Activated CD8-positive, alpha-beta T cell treated with anti-CD3 and anti-CD28 coated beads, Interleukin-2, amount 10 ng/mL, durations not matched to agents 7 days and 5 days (primary cell): Measurements from ENCODE around the gene HES2. TPM values are rescaled to one million over a fixed set of nuclear protein-coding genes. Genes with fewer than 3 reads are reported as not detected.
A peak's percentile ranks its signal among the peaks of the same experiment; 100 is the strongest.
"Not testable (repeated sequence)": the region's sequence is repeated elsewhere in the genome, so short reads cannot be mapped to it uniquely, and the experiment has no call there.

Experiments used
- ATAC-seq: fragments of 150-1000 bp; cut with Tn5 transposase; one replicate; pipeline ENCODE4 v1.10.0; 2021; ENCODE audit warnings: moderate library complexity
- CTCF ChIA-PET: fragments of 350-600 bp; sonication (Branson Sonifier 250); formaldehyde crosslinking; loops from one replicate; lab custom pipeline; 2021; ENCODE audit warnings: antibody characterized with exemption; lab: Charles Lee
- POLR2A ChIA-PET: fragments of 350-600 bp; sonication (Branson Sonifier 250); formaldehyde crosslinking; loops from one replicate; lab custom pipeline; 2021; ENCODE audit warnings: antibody characterized with exemption; lab: Charles Lee
- DNase-seq: peaks from one replicate; pipeline ENCODE4 v3.0.0-alpha.2; 2020
- H3K27ac Mint-ChIP-seq: one replicate; pipeline ENCODE4 v1.8.0; 2021; ENCODE audit warnings: mild to moderate bottlenecking, mixed read lengths
- H3K27me3 Mint-ChIP-seq: one replicate; pipeline ENCODE4 v1.8.0; 2021; ENCODE audit warnings: low read depth, mixed read lengths
- H3K36me3 Mint-ChIP-seq: one replicate; pipeline ENCODE4 v1.8.0; 2021; ENCODE audit warnings: low read depth, mixed read lengths
- H3K4me1 Mint-ChIP-seq: one replicate; pipeline ENCODE4 v1.8.0; 2021; ENCODE audit warnings: low read depth, mixed read lengths
- H3K4me3 Mint-ChIP-seq: one replicate; pipeline ENCODE4 v1.8.0; 2021; ENCODE audit warnings: mild to moderate bottlenecking, mixed read lengths
- H3K9me3 Mint-ChIP-seq: one replicate; pipeline ENCODE4 v1.8.0; 2022; ENCODE audit warnings: mixed read lengths; ENCODE audit not compliant: insufficient read depth
- total RNA-seq, 2 experiments: library from RNA; stranded (reverse); gene quantifications; one replicate each; pipeline ENCODE4 v1.2.3, GENCODE V29; 2021

The HES2 gene
- total RNA-seq, 2 experiments from 2014 or later = 0.05 to 0.45 TPM

- POLR2A ChIA-PET = interaction anchor here (0.6 to 4.5 kb wide), 2 partner anchors 35 to 204 kb away, joined by 4 to 40 read pairs; no protein-coding TSS in a partner anchor
Measured at GRCh38 chr1:6395130-6395529, 24.6 kb downstream of the HES2 start.

GRCh38 chr1:6393400-6394187 lies 26.1 kb downstream of the HES2 start, which contains the start of gene ACOT7:
TSS of gene ACOT7 (minus strand) at chr1:6393767. CDS start at chr1:6393399, 368 bp downstream.
- peak; percentile 93 for DNase-seq
- Mint-ChIP-seq H3K27me3 (peaks cover 3% of the 10 kb centered on the region), H3K4me1 (peaks cover 43% of the 10 kb centered on the region), H3K9me3 (no peaks in the 10 kb centered on the region), H3K36me3 (peaks cover 12% of the 10 kb centered on the region), H3K27ac (peak within 1 kb of the TSS; percentile 96), H3K4me3 (peak within 1 kb of the TSS; percentile 82)
- ATAC-seq = peak; percentile 87
- ChIA-PET CTCF (interaction anchor here (0.6 to 9.4 kb wide), 10 partner anchors 9 to 208 kb away, joined by 3 to 100 read pairs (median 14); no protein-coding TSS in a partner anchor), POLR2A (interaction anchor here (0.7 to 4.5 kb wide), 7 partner anchors 9 to 368 kb away, joined by 3 to 40 read pairs (median 3); no protein-coding TSS in a partner anchor)

More at GRCh38 chr1:6395130-6395529, 24.6 kb downstream of the HES2 start:
- Mint-ChIP-seq H3K36me3 (peaks cover 12% of the 10 kb centered on the region), H3K4me1 (peaks cover 38% of the 10 kb centered on the region), H3K27ac (peak overlapping the region; percentile 70), H3K4me3 (peak overlapping the region; percentile 6)
- H3K9me3 Mint-ChIP-seq, H3K27me3 Mint-ChIP-seq, ATAC-seq: not testable (repeated sequence)
- CTCF ChIA-PET = interaction anchor here (1.6 to 9.4 kb wide), 6 partner anchors 10 to 148 kb away, joined by 4 to 100 read pairs (median 24); no protein-coding TSS in a partner anchor
- DNase-seq = peak; percentile 28

GRCh38 chr1:6392809-6393399 lies 26.8 kb downstream of the HES2 start:
- Mint-ChIP-seq H3K4me1 (peaks cover 43% of the 10 kb centered on the region), H3K36me3 (peaks cover 12% of the 10 kb centered on the region), H3K9me3 (no peaks in the 10 kb centered on the region), H3K27me3 (peaks cover 2% of the 10 kb centered on the region), H3K27ac (peak overlapping the region; percentile 94), H3K4me3 (peak overlapping the region; percentile 82)
- no peak for DNase-seq
- ChIA-PET CTCF (interaction anchor here (1.2 to 9.4 kb wide), 11 partner anchors 9 to 208 kb away, joined by 3 to 100 read pairs (median 12); no protein-coding TSS in a partner anchor), POLR2A (interaction anchor here (0.6 to 4.5 kb wide), 6 partner anchors 8 to 97 kb away, joined by 3 to 40 read pairs (median 4); no protein-coding TSS in a partner anchor)
- no peak for ATAC-seq

- H3K9me3 Mint-ChIP-seq = no peaks in the 10 kb centered on the region
- H3K27me3 Mint-ChIP-seq = no peaks in the 10 kb centered on the region
- peak overlapping the region; percentile 84 for H3K27ac Mint-ChIP-seq
Measured at GRCh38 chr1:6391951-6392808, 27.5 kb downstream of the HES2 start.

GRCh38 chr1:6389971-6390370 lies 29.7 kb downstream of the HES2 start:
- no peaks in the 10 kb centered on the region for H3K9me3 Mint-ChIP-seq
- H3K27me3 Mint-ChIP-seq = no peaks in the 10 kb centered on the region
- no peak overlapping the region for H3K4me3 Mint-ChIP-seq
- H3K36me3 Mint-ChIP-seq = peaks cover 10% of the 10 kb centered on the region
- ChIA-PET CTCF (no interaction called here), POLR2A (no interaction called here)
- no peak overlapping the region for H3K27ac Mint-ChIP-seq
- DNase-seq (no peak), ATAC-seq (no peak)
- peaks cover 35% of the 10 kb centered on the region for H3K4me1 Mint-ChIP-seq

More at GRCh38 chr1:6391951-6392808, 27.5 kb downstream of the HES2 start:
- H3K4me1 Mint-ChIP-seq = peaks cover 42% of the 10 kb centered on the region
- ChIA-PET POLR2A (interaction anchor here (0.6 to 4.5 kb wide), 4 partner anchors 22 to 211 kb away, joined by 3 to 40 read pairs (median 4); no protein-coding TSS in a partner anchor), CTCF (interaction anchor here (1.4 to 9.4 kb wide), 8 partner anchors 8 to 145 kb away, joined by 4 to 100 read pairs (median 18); no protein-coding TSS in a partner anchor)
- peak; percentile 28 for DNase-seq
- H3K4me3 Mint-ChIP-seq = peak overlapping the region; percentile 82
- H3K36me3 Mint-ChIP-seq = peaks cover 12% of the 10 kb centered on the region
- ATAC-seq = no peak

GRCh38 chr1:6386371-6386949 lies 33.3 kb downstream of the HES2 start:
- no peak overlapping the region for H3K4me3 Mint-ChIP-seq
- CTCF ChIA-PET = interaction anchor here (1.3 kb wide), 1 partner anchor 39 kb away, joined by 3 read pairs; no protein-coding TSS in a partner anchor
- H3K9me3 Mint-ChIP-seq = peaks cover 4% of the 10 kb centered on the region
- POLR2A ChIA-PET = no interaction called here
- no peak overlapping the region for H3K27ac Mint-ChIP-seq
- H3K27me3 Mint-ChIP-seq = no peaks in the 10 kb centered on the region
- DNase-seq (no peak), ATAC-seq (no peak)
- peaks cover 17% of the 10 kb centered on the region for H3K4me1 Mint-ChIP-seq
- peaks cover 8% of the 10 kb centered on the region for H3K36me3 Mint-ChIP-seq

GRCh38 chr1:6385488-6386191 lies 34.1 kb downstream of the HES2 start:
- no peaks in the 10 kb centered on the region for H3K27me3 Mint-ChIP-seq
- ChIA-PET POLR2A (no interaction called here), CTCF (interaction anchor here (1.4 to 1.6 kb wide), 2 partner anchors 37 to 140 kb away, joined by 3 to 7 read pairs; no protein-coding TSS in a partner anchor)
- ATAC-seq (no peak), DNase-seq (no peak)
- H3K27ac Mint-ChIP-seq = no peak overlapping the region
- peaks cover 14% of the 10 kb centered on the region for H3K4me1 Mint-ChIP-seq
- no peak overlapping the region for H3K4me3 Mint-ChIP-seq
- peaks cover 4% of the 10 kb centered on the region for H3K9me3 Mint-ChIP-seq
- peaks cover 6% of the 10 kb centered on the region for H3K36me3 Mint-ChIP-seq

GRCh38 chr1:6384962-6385361 lies 34.8 kb downstream of the HES2 start:
- H3K9me3 Mint-ChIP-seq = peaks cover 4% of the 10 kb centered on the region
- ChIA-PET POLR2A (interaction anchor here (1.2 kb wide), 1 partner anchor 26 kb away, joined by 3 read pairs; no protein-coding TSS in a partner anchor), CTCF (interaction anchor here (0.9 to 1.6 kb wide), 4 partner anchors 10 to 139 kb away, joined by 3 to 7 read pairs (median 4); no protein-coding TSS in a partner anchor)
- DNase-seq = no peak
- H3K27ac Mint-ChIP-seq = no peak overlapping the region
- peaks cover 12% of the 10 kb centered on the region for H3K4me1 Mint-ChIP-seq
- H3K27me3 Mint-ChIP-seq = no peaks in the 10 kb centered on the region
- no peak for ATAC-seq
- no peak overlapping the region for H3K4me3 Mint-ChIP-seq
- peaks cover 7% of the 10 kb centered on the region for H3K36me3 Mint-ChIP-seq

- ChIA-PET CTCF (interaction anchor here (0.9 to 1.7 kb wide), 6 partner anchors 8 to 138 kb away, joined by 3 to 7 read pairs (median 4); no protein-coding TSS in a partner anchor), POLR2A (interaction anchor here (0.6 to 1.2 kb wide), 2 partner anchors 9 to 25 kb away, joined by 3 read pairs; no protein-coding TSS in a partner anchor)
- Mint-ChIP-seq H3K27me3 (no peaks in the 10 kb centered on the region), H3K4me3 (no peak overlapping the region), H3K36me3 (peaks cover 10% of the 10 kb centered on the region), H3K9me3 (peaks cover 4% of the 10 kb centered on the region), H3K4me1 (peaks cover 10% of the 10 kb centered on the region), H3K27ac (no peak overlapping the region)
- DNase-seq (no peak), ATAC-seq (no peak)
Measured at GRCh38 chr1:6384135-6384534, 35.6 kb downstream of the HES2 start.

GRCh38 chr1:6380037-6380436 lies 39.7 kb downstream of the HES2 start:
- POLR2A ChIA-PET = no interaction called here

More at GRCh38 chr1:6380037-6380436, 39.7 kb downstream of the HES2 start:
- Mint-ChIP-seq H3K4me1 (peaks cover 3% of the 10 kb centered on the region), H3K27me3 (no peaks in the 10 kb centered on the region), H3K9me3 (peaks cover 4% of the 10 kb centered on the region), H3K27ac (no peak overlapping the region), H3K36me3 (peaks cover 10% of the 10 kb centered on the region), H3K4me3 (no peak overlapping the region)
- ATAC-seq (no peak), DNase-seq (no peak)
- CTCF ChIA-PET = interaction anchor here (1.0 to 1.7 kb wide), 3 partner anchors 18 to 134 kb away, joined by 3 to 5 read pairs (median 4); no protein-coding TSS in a partner anchor
